Hepatocyte (in vitro differentiated cells): ENCODE measurements around the gene ZNF512B.

ENCODE experiments used
- EZH2 ChIP-seq: fragments of 200-600 bp; sonication (generic); IDR thresholded peaks from 2 replicates; pipeline ENCODE4 v1.6.1; 2016; ENCODE audit warnings: antibody characterized with exemption, mild to moderate bottlenecking, borderline replicate concordance
- EZH2phosphoT487 ChIP-seq: fragments of 200-600 bp; sonication (generic); IDR thresholded peaks from one replicate; pipeline ENCODE4 v1.6.1; 2018; ENCODE audit warnings: antibody characterized with exemption, mild to moderate bottlenecking, low read depth, moderate library complexity; ENCODE audit not compliant: unreplicated experiment, severe bottlenecking
- TF ChIP-seq, protein P1 (sequence below): fragments of 200-600 bp; sonication (generic); IDR thresholded peaks from 2 replicates; pipeline ENCODE4 v1.5.1; 2016; ENCODE audit warnings: antibody characterized with exemption, mild to moderate bottlenecking; ENCODE audit not compliant: poor library complexity

DNA sequence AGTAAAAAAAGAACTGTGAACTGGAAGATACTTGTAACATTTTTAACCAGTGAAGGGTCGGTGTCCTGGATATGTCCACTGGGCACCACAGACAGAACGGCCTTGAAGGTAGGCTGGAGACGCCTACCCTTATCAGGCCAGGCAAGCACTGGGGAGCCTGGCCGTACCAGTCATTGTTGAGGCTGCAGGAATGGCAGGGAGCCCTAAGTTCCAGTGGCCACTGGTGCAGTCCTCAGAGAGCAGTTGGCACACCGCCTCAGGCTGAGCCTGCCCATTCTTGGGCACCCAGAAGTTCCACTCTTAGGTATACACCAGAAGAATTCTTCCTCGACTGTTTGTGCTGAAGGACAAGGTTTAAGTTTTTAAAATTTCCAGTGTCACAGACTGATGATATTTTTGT, 54.3 kb downstream of the ZNF512B start:
- TF ChIP-seq, protein P1, sequence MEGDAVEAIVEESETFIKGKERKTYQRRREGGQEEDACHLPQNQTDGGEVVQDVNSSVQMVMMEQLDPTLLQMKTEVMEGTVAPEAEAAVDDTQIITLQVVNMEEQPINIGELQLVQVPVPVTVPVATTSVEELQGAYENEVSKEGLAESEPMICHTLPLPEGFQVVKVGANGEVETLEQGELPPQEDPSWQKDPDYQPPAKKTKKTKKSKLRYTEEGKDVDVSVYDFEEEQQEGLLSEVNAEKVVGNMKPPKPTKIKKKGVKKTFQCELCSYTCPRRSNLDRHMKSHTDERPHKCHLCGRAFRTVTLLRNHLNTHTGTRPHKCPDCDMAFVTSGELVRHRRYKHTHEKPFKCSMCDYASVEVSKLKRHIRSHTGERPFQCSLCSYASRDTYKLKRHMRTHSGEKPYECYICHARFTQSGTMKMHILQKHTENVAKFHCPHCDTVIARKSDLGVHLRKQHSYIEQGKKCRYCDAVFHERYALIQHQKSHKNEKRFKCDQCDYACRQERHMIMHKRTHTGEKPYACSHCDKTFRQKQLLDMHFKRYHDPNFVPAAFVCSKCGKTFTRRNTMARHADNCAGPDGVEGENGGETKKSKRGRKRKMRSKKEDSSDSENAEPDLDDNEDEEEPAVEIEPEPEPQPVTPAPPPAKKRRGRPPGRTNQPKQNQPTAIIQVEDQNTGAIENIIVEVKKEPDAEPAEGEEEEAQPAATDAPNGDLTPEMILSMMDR = no peak
- TF ChIP-seq EZH2 = no peak
- TF ChIP-seq EZH2phosphoT487 = no peak
